B cell (primary cell): ENCODE results near the gene TK2. TPM values are rescaled to one million over a fixed set of nuclear protein-coding genes. Genes with fewer than 3 reads are reported as not detected.

Source experiments
- ATAC-seq: fragments of 200-7000 bp; cut with Tn5 transposase; one replicate; pipeline ENCODE4 v1.10.0; 2021; ENCODE audit warnings: low read depth, mild to moderate bottlenecking, moderate number of reproducible peaks, moderate library complexity
- CTCF ChIA-PET: fragments of 350-600 bp; sonication (Branson Sonifier 250); formaldehyde crosslinking; loops from one replicate; lab custom pipeline; 2021; ENCODE audit warnings: antibody characterized with exemption, inconsistent platforms; lab: Charles Lee
- POLR2A ChIA-PET: fragments of 350-600 bp; sonication (Branson Sonifier 250); formaldehyde crosslinking; loops from one replicate; lab custom pipeline; 2021; ENCODE audit warnings: antibody characterized with exemption; lab: Charles Lee
- DNase-seq: peaks from one replicate; pipeline ENCODE4 v3.0.0; 2013
- H2AFZ ChIP-seq: 2 replicates; pipeline ENCODE4 v1.6.1; 2012; ENCODE audit warnings: mild to moderate bottlenecking, low read depth, low read length; ENCODE audit not compliant: insufficient read depth, poor library complexity, severe bottlenecking
- H3K27ac ChIP-seq, 2 donors: 1 replicate in 1 of 2; 2 replicates in 1 of 2; pipeline ENCODE4 v1.5.1; 2012 to 2013; ENCODE audit warnings: low read length in 2 of 2, mild to moderate bottlenecking in 2 of 2, moderate library complexity in 1 of 2
- H3K27me3 ChIP-seq, 4 experiments: fragments of 200-600 bp in 1 of 4; sonication (generic) in 1 of 4; replicated peaks in 1 of 4; 1 replicate in 2 of 4; 2 replicates in 2 of 4; pipeline versions ENCODE4 v1.6.1 to v1.7.0; 2013 to 2016; ENCODE audit warnings: low read length in 3 of 4, mild to moderate bottlenecking in 2 of 4, mixed read lengths in 1 of 4, moderate library complexity in 1 of 4; ENCODE audit not compliant: insufficient read depth in 4 of 4, control insufficient read depth in 3 of 4; ENCODE audit errors: control extremely low read depth in 1 of 4
- H3K36me3 ChIP-seq, 2 experiments: replicated peaks in 1 of 2; 1 replicate in 1 of 2; 2 replicates in 1 of 2; pipeline versions ENCODE4 v1.6.1 to v1.7.1; 2013; ENCODE audit warnings: low read length in 1 of 2; ENCODE audit not compliant: insufficient read depth in 2 of 2, control insufficient read depth in 1 of 2; ENCODE audit errors: control extremely low read depth in 1 of 2, extremely low read depth in 1 of 2
- H3K4me1 ChIP-seq, 2 donors: fragments of 200-600 bp in 1 of 2; sonication (generic) in 1 of 2; 1 replicate in 1 of 2; 2 replicates in 1 of 2; pipeline versions ENCODE4 v1.5.1 to v1.6.1; 2013 to 2017; ENCODE audit warnings: low read length in 2 of 2; ENCODE audit not compliant: control insufficient read depth in 2 of 2, insufficient read depth in 2 of 2
- H3K4me2 ChIP-seq: replicated peaks from 2 replicates; pipeline ENCODE3; 2012; ENCODE audit warnings: mild to moderate bottlenecking, low read depth, low read length; ENCODE audit not compliant: poor library complexity, severe bottlenecking
- H3K4me3 ChIP-seq, 5 experiments: fragments of 200-600 bp in 1 of 5; sonication (generic) in 1 of 5; 1 replicate in 3 of 5; 2 replicates in 2 of 5; pipeline versions ENCODE4 v1.5.1 to v1.7.0; 2011 to 2016; ENCODE audit warnings: low read length in 4 of 5, mild to moderate bottlenecking in 4 of 5, low read depth in 2 of 5, control low read depth in 1 of 5, moderate library complexity in 1 of 5; ENCODE audit not compliant: insufficient read depth in 1 of 5; ENCODE audit errors: control extremely low read depth in 1 of 5, extremely low read depth in 1 of 5
- H3K79me2 ChIP-seq: fragments of 200-600 bp; sonication (generic); one replicate; pipeline ENCODE4 v1.6.0; 2016; ENCODE audit warnings: low read length; ENCODE audit not compliant: control insufficient read depth, insufficient read depth
- H3K9ac ChIP-seq: fragments of 200-600 bp; sonication (generic); 2 replicates; pipeline ENCODE4 v1.6.1; 2017; ENCODE audit warnings: mild to moderate bottlenecking, low read length, moderate library complexity
- H3K9me3 ChIP-seq, 3 donors: one replicate each; pipeline versions ENCODE4 v1.6.1 to v1.7.1; 2013; ENCODE audit warnings: low read length in 2 of 3; ENCODE audit not compliant: control insufficient read depth in 2 of 3, insufficient read depth in 1 of 3; ENCODE audit errors: control extremely low read depth in 1 of 3
- H4K20me1 ChIP-seq: 2 replicates; pipeline ENCODE4 v1.6.0; 2012; ENCODE audit warnings: mild to moderate bottlenecking, low read length; ENCODE audit not compliant: insufficient read depth, control insufficient read depth, poor library complexity, severe bottlenecking
- H3K27ac Mint-ChIP-seq: one replicate; pipeline ENCODE4 v1.8.0; 2021; ENCODE audit warnings: mixed read lengths
- H3K27me3 Mint-ChIP-seq: one replicate; pipeline ENCODE4 v1.8.0; 2021; ENCODE audit warnings: mixed read lengths
- H3K4me1 Mint-ChIP-seq: one replicate; pipeline ENCODE4 v1.8.0; 2021; ENCODE audit warnings: mixed read lengths
- H3K4me3 Mint-ChIP-seq: one replicate; pipeline ENCODE4 v1.8.0; 2021; ENCODE audit warnings: mixed read lengths
- H3K9me3 Mint-ChIP-seq: one replicate; pipeline ENCODE4 v1.8.0; 2022; ENCODE audit warnings: mixed read lengths; ENCODE audit not compliant: insufficient read depth
- CTCF ChIP-seq: fragments of 200-600 bp; IDR thresholded peaks from one replicate; pipeline ENCODE4 v1.8.0; 2022; ENCODE audit warnings: antibody characterized with exemption, mild to moderate bottlenecking
- EZH2 ChIP-seq: IDR thresholded peaks from 2 replicates; pipeline ENCODE4 v1.6.1; 2012; ENCODE audit warnings: borderline replicate concordance, low read depth, mild to moderate bottlenecking, moderate library complexity, low read length; ENCODE audit not compliant: insufficient read depth, poor library complexity, severe bottlenecking
- WGBS: methylation state at CpG from one replicate; pipeline ENCODE4 v1.1.5; 2013; ENCODE audit warnings: missing lambda C conversion rate; ENCODE audit not compliant: insufficient coverage; 5-methylcytosine and 5-hydroxymethylcytosine counted together
- intact Hi-C: fragments of 100-400 bp; cut with micrococcal nuclease; formaldehyde crosslinking; loops from one replicate; pipeline ENCODE4 v1.10.0; 2022
- polyA plus RNA-seq: library from polyadenylated mRNA; depleted of rRNA; stranded (reverse); fragments of >200 nt; gene quantifications from 2 replicates; pipeline ENCODE4 v1.2.3, GENCODE V29; 2012
- total RNA-seq, 2 donors: library from RNA; stranded (reverse); fragments of 120-200 nt in 1 of 2; gene quantifications; 1 replicate in 1 of 2; 2 replicates in 1 of 2; pipeline versions ENCODE4 v1.2.3 to v1.2.4, GENCODE V29; 2013 to 2022

The TK2 gene
- total and polyA plus RNA-seq, 2 donors (not counting 1 experiment from before 2014, with no cell fraction given) = 2.9 to 9.7 TPM

- Histone ChIP-seq H3K9ac (no peak overlapping the region), H3K36me3 (no peaks in the 10 kb centered on the region), H3K79me2 (no peaks in the 10 kb centered on the region), H3K4me2 (no peak overlapping the region), H3K27me3 (no peaks in the 10 kb centered on the region), H3K4me3 (no peak overlapping the region), H4K20me1 (no peaks in the 10 kb centered on the region), H3K27ac (no peak overlapping the region), H2AFZ (no peak overlapping the region), H3K4me1 (peaks cover 29 to 34% of the 10 kb centered on the region in 2 donors), H3K9me3 (no peaks in the 10 kb centered on the region)
- ChIA-PET CTCF (interaction anchor here (0.9 to 1.4 kb wide), 4 partner anchors 9 to 54 kb away, joined by 3 to 6 read pairs (median 4); no protein-coding TSS in a partner anchor), POLR2A (interaction anchor here (1.5 kb wide), 1 partner anchor 10 kb away, joined by 3 read pairs; no protein-coding TSS in a partner anchor)
- H3K9me3 Mint-ChIP-seq = no peaks in the 10 kb centered on the region
- TF ChIP-seq CTCF (no peak), EZH2 (no peak)
- peaks cover 51% of the 10 kb centered on the region for H3K4me1 Mint-ChIP-seq
- 95% methylated on average over 2 of the region's 5 CpGs for WGBS
- no peak overlapping the region for H3K27ac Mint-ChIP-seq
- ATAC-seq (no peak), DNase-seq (no peak)
- no peaks in the 10 kb centered on the region for H3K27me3 Mint-ChIP-seq
- intact Hi-C loops = loop anchor here (1.0 kb wide), 2 partner anchors 10 to 14 kb away; no protein-coding TSS in a partner anchor
- peak overlapping the region; percentile 4 for H3K4me3 Mint-ChIP-seq
These were observed 11.0 kb downstream of the TK2 start for GRCh38 chr16:66538910-66539309.

- POLR2A ChIA-PET = interaction anchor here (0.6 kb wide), 1 partner anchor 27 kb away, joined by 3 read pairs; no protein-coding TSS in a partner anchor
- H3K27ac Mint-ChIP-seq = no peak overlapping the region
- 91% methylated on average over 2 of the region's 2 CpGs for WGBS
These were observed 12.7 kb downstream of the TK2 start for GRCh38 chr16:66537236-66537635.

More at GRCh38 chr16:66537236-66537635, 12.7 kb downstream of the TK2 start:
- Histone ChIP-seq H3K4me3 (no peak overlapping the region), H3K9me3 (no peaks in the 10 kb centered on the region), H3K4me1 (peaks cover 23 to 25% of the 10 kb centered on the region in 2 donors), H2AFZ (no peak overlapping the region), H3K79me2 (no peaks in the 10 kb centered on the region), H3K4me2 (no peak overlapping the region), H4K20me1 (no peaks in the 10 kb centered on the region), H3K9ac (no peak overlapping the region), H3K36me3 (no peaks in the 10 kb centered on the region), H3K27me3 (no peaks in the 10 kb centered on the region), H3K27ac (no peak overlapping the region)
- CTCF ChIA-PET = interaction anchor here (1.6 kb wide), 1 partner anchor 12 kb away, joined by 4 read pairs; no protein-coding TSS in a partner anchor
- H3K27me3 Mint-ChIP-seq = no peaks in the 10 kb centered on the region
- H3K4me3 Mint-ChIP-seq = no peak overlapping the region
- intact Hi-C loops = no loop called here
- no peaks in the 10 kb centered on the region for H3K9me3 Mint-ChIP-seq
- TF ChIP-seq CTCF (no peak), EZH2 (no peak)
- ATAC-seq = no peak
- no peak for DNase-seq
- H3K4me1 Mint-ChIP-seq = peaks cover 42% of the 10 kb centered on the region
